NCI-H128 (cell line): ENCODE measurements around the gene CHST8.
"Not testable (repeated sequence)": the region's sequence is repeated elsewhere in the genome, so short reads cannot be mapped to it uniquely, and the experiment has no call there.

Source experiments
- DNase-seq: peaks from one replicate; lab custom pipeline; 2025; ENCODE audit not compliant: unreplicated experiment; lab: John Stamatoyannopoulos, UW

The CHST8 gene

GRCh38 chr19:33618363-33618762 is 3.4 kb upstream of the CHST8 start:
- not testable (repeated sequence) for DNase-seq

GRCh38 chr19:33618884-33619283 is 2.9 kb upstream of the CHST8 start:
- DNase-seq = no peak

GRCh38 chr19:33620611-33621010 is 1.1 kb upstream of the CHST8 start:
- no peak for DNase-seq

- no peak for DNase-seq
Observed at GRCh38 chr19:33621065-33621785, 528 bp upstream of the CHST8 start.

- DNase-seq = no peak
Observed at GRCh38 chr19:33622505-33622808, 704 bp downstream of the CHST8 start.

GRCh38 chr19:33622809-33623511 is 1.2 kb downstream of the CHST8 start:
- DNase-seq = no peak

GRCh38 chr19:33624586-33624985 is 2.8 kb downstream of the CHST8 start:
- no peak for DNase-seq

GRCh38 chr19:33627526-33627925 is 5.8 kb downstream of the CHST8 start:
- DNase-seq = no peak

- DNase-seq = no peak
Observed at GRCh38 chr19:33627962-33628839, 6.4 kb downstream of the CHST8 start.

- DNase-seq = no peak
Observed at GRCh38 chr19:33628921-33629825, 7.4 kb downstream of the CHST8 start.

GRCh38 chr19:33629826-33630375 is 8.1 kb downstream of the CHST8 start:
- no peak for DNase-seq

- DNase-seq = no peak
Observed at GRCh38 chr19:33630880-33631608, 9.3 kb downstream of the CHST8 start.

- no peak for DNase-seq
Observed at GRCh38 chr19:33631609-33631973, 9.8 kb downstream of the CHST8 start.

- DNase-seq = no peak
Observed at GRCh38 chr19:33634361-33635091, 12.8 kb downstream of the CHST8 start.

GRCh38 chr19:33638167-33639034 is 16.6 kb downstream of the CHST8 start:
- no peak for DNase-seq

- no peak for DNase-seq
Observed at GRCh38 chr19:33639035-33639681, 17.4 kb downstream of the CHST8 start.

- no peak for DNase-seq
Observed at GRCh38 chr19:33640773-33641172, 19.0 kb downstream of the CHST8 start.

- DNase-seq = no peak
Observed at GRCh38 chr19:33641261-33641660, 19.5 kb downstream of the CHST8 start.
